Esophagus (tissue), 2 donors: ENCODE results near the gene PSMA3. TPM values are rescaled to one million over a fixed set of nuclear protein-coding genes. Genes with fewer than 3 reads are reported as not detected.

ENCODE experiments used
- H3K27ac ChIP-seq, 2 donors: one replicate each; pipeline ENCODE4 v1.5.1; 2013; ENCODE audit warnings: low read depth in 2 of 2, mild to moderate bottlenecking in 2 of 2, inconsistent platforms in 1 of 2, low read length in 1 of 2, moderate library complexity in 1 of 2
- H3K27me3 ChIP-seq, 2 donors: one replicate each; pipeline ENCODE4 v1.6.1; 2013; ENCODE audit warnings: low read length in 2 of 2, control low read depth in 1 of 2, mild to moderate bottlenecking in 1 of 2; ENCODE audit not compliant: insufficient read depth in 2 of 2, control insufficient read depth in 1 of 2
- H3K36me3 ChIP-seq, 2 donors: one replicate each; pipeline ENCODE4 v1.6.1; 2013; ENCODE audit warnings: low read length in 1 of 2; ENCODE audit not compliant: control insufficient read depth in 2 of 2, insufficient read depth in 2 of 2
- H3K4me1 ChIP-seq, 2 donors: one replicate each; pipeline ENCODE4 v1.6.1; 2013; ENCODE audit warnings: low read length in 1 of 2; ENCODE audit not compliant: control insufficient read depth in 2 of 2, insufficient read depth in 2 of 2
- H3K4me3 ChIP-seq, 2 donors: one replicate each; pipeline ENCODE4 v1.5.1; 2013; ENCODE audit warnings: low read length in 2 of 2, mild to moderate bottlenecking in 2 of 2, low read depth in 1 of 2, moderate library complexity in 1 of 2
- H3K9me3 ChIP-seq, 2 donors: one replicate each; pipeline ENCODE4 v1.6.1; 2013; ENCODE audit warnings: mild to moderate bottlenecking in 2 of 2, low read depth in 1 of 2, low read length in 1 of 2, moderate library complexity in 1 of 2; ENCODE audit not compliant: control insufficient read depth in 2 of 2, insufficient read depth in 1 of 2
- WGBS, 2 donors: extraction: QIAGEN DNeasy Blood & Tissue Kit; methylation state at CpG; one replicate each; pipeline ENCODE4 v1.1.7; 2013; 5-methylcytosine and 5-hydroxymethylcytosine counted together
- polyA plus RNA-seq, 2 donors: library from polyadenylated mRNA; stranded (reverse); fragments of 200-250 nt; gene quantifications; one replicate each; pipeline ENCODE4 v1.2.3, GENCODE V29; 2013
- donor health status: healthy with polysubstance abuse.
- donor health status: Bipolar disorder and iron deficiency.

The PSMA3 gene
- polyA plus RNA-seq, 2 donors, result 132 to 143 TPM

DNA sequence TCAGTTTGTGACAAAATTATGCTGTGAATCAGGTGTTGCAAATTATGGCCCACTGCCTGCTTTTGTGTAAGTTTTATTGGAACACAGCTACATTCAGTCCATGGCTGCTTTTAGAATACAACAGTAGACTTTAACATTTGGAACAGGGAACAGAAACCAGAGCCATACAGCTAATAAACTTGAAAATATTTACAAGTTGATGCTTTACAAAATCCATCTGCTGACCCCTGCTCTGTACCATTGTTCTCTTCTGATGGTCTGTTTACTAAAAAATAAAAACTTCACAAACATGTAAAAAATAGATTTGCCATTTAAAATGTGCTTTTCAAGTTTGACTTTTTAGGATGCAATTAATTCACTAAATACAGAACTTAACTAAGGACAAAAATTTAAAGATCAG lies 20.8 kb downstream of the PSMA3 start:
- Histone ChIP-seq H3K27me3 (no peaks in the 10 kb centered on the region), H3K27ac (no peak overlapping the region), H3K36me3 (peaks cover 0 to 9% of the 10 kb centered on the region in 2 donors), H3K4me1 (no peaks in the 10 kb centered on the region), H3K9me3 (no peaks in the 10 kb centered on the region), H3K4me3 (no peak overlapping the region)

GRCh38 chr14:58270628-58271027 lies 26.0 kb downstream of the PSMA3 start:
- no peak overlapping the region for H3K4me3 ChIP-seq
- no peak overlapping the region for H3K27ac ChIP-seq
- H3K9me3 ChIP-seq, result no peaks in the 10 kb centered on the region
- H3K4me1 ChIP-seq, result no peaks in the 10 kb centered on the region
- 71 to 72% methylated on average over 2 of the region's 2 CpGs for WGBS, 2 donors
- no peaks in the 10 kb centered on the region for H3K27me3 ChIP-seq
- peaks cover 3 to 8% of the 10 kb centered on the region in 2 donors for H3K36me3 ChIP-seq

- Histone ChIP-seq H3K36me3 (peaks cover 3 to 8% of the 10 kb centered on the region in 2 donors), H3K4me1 (no peaks in the 10 kb centered on the region), H3K27ac (no peak overlapping the region), H3K4me3 (no peak overlapping the region), H3K9me3 (no peaks in the 10 kb centered on the region), H3K27me3 (no peaks in the 10 kb centered on the region)
- WGBS, 2 donors, result 67% methylated on average over 4 of the region's 4 CpGs
These were observed 28.1 kb downstream of the PSMA3 start for GRCh38 chr14:58272588-58273372.

DNA sequence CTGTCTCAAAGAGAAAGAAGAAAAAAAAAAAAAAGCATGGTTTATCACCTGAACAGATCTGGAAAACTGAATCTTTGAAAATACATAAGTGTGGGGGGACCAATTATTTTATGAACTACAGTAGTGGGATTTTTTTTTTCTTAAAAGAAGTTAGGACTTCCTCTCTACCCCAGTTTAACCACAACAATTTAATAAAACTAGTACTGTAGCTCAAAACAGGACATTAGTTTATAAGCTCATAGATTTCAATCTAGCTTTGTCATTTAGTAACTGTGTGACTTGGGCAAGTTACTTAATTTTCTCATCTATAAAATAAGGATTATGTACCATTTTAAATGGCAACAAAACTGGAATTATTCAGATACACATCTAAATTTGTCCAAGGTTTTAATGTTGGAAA lies 30.2 kb downstream of the PSMA3 start:
- Histone ChIP-seq H3K36me3 (peaks cover 3 to 7% of the 10 kb centered on the region in 2 donors), H3K27ac (no peak overlapping the region), H3K9me3 (no peaks in the 10 kb centered on the region), H3K27me3 (no peaks in the 10 kb centered on the region), H3K4me1 (no peaks in the 10 kb centered on the region), H3K4me3 (no peak overlapping the region)

- no peaks in the 10 kb centered on the region for H3K9me3 ChIP-seq
- H3K4me3 ChIP-seq, result no peak overlapping the region
- H3K27ac ChIP-seq, result no peak overlapping the region
- H3K36me3 ChIP-seq, result peaks cover 3 to 7% of the 10 kb centered on the region in 2 donors
- H3K27me3 ChIP-seq, result no peaks in the 10 kb centered on the region
- WGBS, 2 donors, result 87 to 88% methylated on average over 2 of the region's 2 CpGs
- H3K4me1 ChIP-seq, result no peaks in the 10 kb centered on the region
These were observed 31.0 kb downstream of the PSMA3 start for GRCh38 chr14:58275527-58276190.

GRCh38 chr14:58276208-58276607 lies 31.6 kb downstream of the PSMA3 start:
- H3K36me3 ChIP-seq, result peaks cover 3 to 7% of the 10 kb centered on the region in 2 donors
- H3K4me1 ChIP-seq, result no peaks in the 10 kb centered on the region
- 74 to 88% methylated on average over 1 of the region's 1 CpG for WGBS, 2 donors
- H3K4me3 ChIP-seq, result no peak overlapping the region
- H3K27me3 ChIP-seq, result no peaks in the 10 kb centered on the region
- H3K27ac ChIP-seq, result no peak overlapping the region
- H3K9me3 ChIP-seq, result no peaks in the 10 kb centered on the region

DNA sequence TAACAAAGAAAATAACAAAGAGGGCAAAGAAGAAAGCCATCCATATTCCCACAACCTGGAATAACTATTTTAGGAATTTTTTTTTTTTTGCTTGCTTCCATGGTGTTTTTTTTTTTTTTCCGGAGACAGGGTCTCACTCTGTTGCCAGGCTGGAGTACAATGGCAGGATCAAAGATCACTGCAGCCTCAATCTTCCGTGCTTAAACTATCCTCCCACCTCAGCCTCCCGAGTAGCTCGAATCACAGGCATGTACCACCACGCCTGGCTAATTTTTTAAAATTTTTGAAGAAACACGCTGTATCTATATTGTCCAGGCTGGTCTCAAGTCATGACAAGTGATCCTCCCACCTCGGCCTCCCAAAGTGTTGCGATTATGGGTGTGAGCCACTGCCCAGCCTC lies 33.5 kb downstream of the PSMA3 start:
- Histone ChIP-seq H3K9me3 (no peaks in the 10 kb centered on the region), H3K27ac (no peak overlapping the region), H3K36me3 (peaks cover 0 to 7% of the 10 kb centered on the region in 2 donors), H3K4me1 (no peaks in the 10 kb centered on the region), H3K27me3 (no peaks in the 10 kb centered on the region), H3K4me3 (no peak overlapping the region)
- WGBS, 2 donors, result 96 to 98% methylated on average over 8 of the region's 8 CpGs

- Histone ChIP-seq H3K27ac (peak overlapping the region; percentile 71 to 76), H3K36me3 (peaks cover 2 to 6% of the 10 kb centered on the region in 2 donors)
- WGBS, 2 donors, result 5 to 9% methylated on average over 4 of the region's 4 CpGs
These were observed 36.5 kb downstream of the PSMA3 start for GRCh38 chr14:58280954-58281787.

GRCh38 chr14:58281969-58282368 lies 37.3 kb downstream of the PSMA3 start:
- no peaks in the 10 kb centered on the region for H3K4me1 ChIP-seq
- 46 to 58% methylated on average over 3 of the region's 3 CpGs for WGBS, 2 donors
- no peaks in the 10 kb centered on the region for H3K9me3 ChIP-seq
- H3K27ac ChIP-seq, result peak overlapping the region in 1 of 2 donors; percentile 22
- H3K36me3 ChIP-seq, result peaks cover 2 to 6% of the 10 kb centered on the region in 2 donors
- H3K4me3 ChIP-seq, result no peak overlapping the region
- no peaks in the 10 kb centered on the region for H3K27me3 ChIP-seq

More at GRCh38 chr14:58280954-58281787, 36.5 kb downstream of the PSMA3 start:
- no peak overlapping the region for H3K4me3 ChIP-seq
- no peaks in the 10 kb centered on the region for H3K4me1 ChIP-seq
- no peaks in the 10 kb centered on the region for H3K27me3 ChIP-seq
- no peaks in the 10 kb centered on the region for H3K9me3 ChIP-seq
